Astrocyte (in vitro differentiated cells and primary cell): Measurements from ENCODE around the gene CASKIN1. TPM values are rescaled to one million over a fixed set of nuclear protein-coding genes. Genes with fewer than 3 reads are reported as not detected.

Experiments used
- DNase-seq: peaks from one replicate; pipeline ENCODE4 v3.0.0-alpha.2; 2010; ENCODE audit warnings: low read depth
- FAIRE-seq: peaks from 2 replicates; lab custom pipeline; 2011; peaks lifted over from hg19 to GRCh38; lab: Jason Lieb, UNC
- H2AFZ ChIP-seq: 2 replicates; pipeline ENCODE4 v1.6.0; 2012; ENCODE audit warnings: low read depth, low read length, inconsistent platforms
- H3K27ac ChIP-seq: 2 replicates; pipeline ENCODE4 v1.5.1; 2011; ENCODE audit warnings: low read depth, low read length, inconsistent platforms
- H3K27me3 ChIP-seq: 2 replicates; pipeline ENCODE4 v1.6.0; 2011; ENCODE audit warnings: low read length, inconsistent platforms; ENCODE audit not compliant: insufficient read depth
- H3K36me3 ChIP-seq: 2 replicates; pipeline ENCODE4 v1.5.1; 2011; ENCODE audit warnings: low read length, inconsistent platforms; ENCODE audit not compliant: insufficient read depth
- H3K4me1 ChIP-seq: 2 replicates; pipeline ENCODE4 v1.5.1; 2011; ENCODE audit warnings: low read length, inconsistent platforms; ENCODE audit not compliant: insufficient read depth
- H3K4me2 ChIP-seq: 2 replicates; pipeline ENCODE4 v1.6.0; 2012; ENCODE audit warnings: low read length, inconsistent platforms
- H3K4me3 ChIP-seq: 2 replicates; pipeline ENCODE4 v1.5.1; 2011; ENCODE audit warnings: low read depth, mild to moderate bottlenecking, low read length, inconsistent platforms; ENCODE audit not compliant: insufficient read depth
- H3K79me2 ChIP-seq: 2 replicates; pipeline ENCODE4 v1.6.0; 2012; ENCODE audit warnings: mild to moderate bottlenecking, low read length, inconsistent platforms; ENCODE audit not compliant: insufficient read depth
- H3K9ac ChIP-seq: 2 replicates; pipeline ENCODE4 v1.6.0; 2012; ENCODE audit warnings: mild to moderate bottlenecking, low read length, inconsistent platforms
- H3K9me3 ChIP-seq: 2 replicates; pipeline ENCODE4 v1.5.1; 2012; ENCODE audit warnings: low read depth, mild to moderate bottlenecking, low read length, inconsistent platforms; ENCODE audit not compliant: insufficient read depth
- H4K20me1 ChIP-seq: 2 replicates; pipeline ENCODE4 v1.6.0; 2012; ENCODE audit warnings: low read length, inconsistent platforms; ENCODE audit not compliant: insufficient read depth
- H3K27ac Mint-ChIP-seq: one replicate; pipeline ENCODE4 v1.8.0; 2021; ENCODE audit warnings: mild to moderate bottlenecking, mixed read lengths; ENCODE audit not compliant: unreplicated experiment
- H3K27me3 Mint-ChIP-seq: one replicate; pipeline ENCODE4 v1.8.0; 2021; ENCODE audit warnings: low read depth, mixed read lengths; ENCODE audit not compliant: unreplicated experiment
- H3K36me3 Mint-ChIP-seq: one replicate; pipeline ENCODE4 v1.8.0; 2021; ENCODE audit warnings: low read depth, mixed read lengths; ENCODE audit not compliant: unreplicated experiment
- H3K4me1 Mint-ChIP-seq: one replicate; pipeline ENCODE4 v1.8.0; 2021; ENCODE audit warnings: low read depth, mixed read lengths; ENCODE audit not compliant: unreplicated experiment
- H3K4me3 Mint-ChIP-seq: one replicate; pipeline ENCODE4 v1.8.0; 2021; ENCODE audit warnings: mild to moderate bottlenecking, moderate library complexity, mixed read lengths; ENCODE audit not compliant: unreplicated experiment
- H3K9me3 Mint-ChIP-seq: one replicate; pipeline ENCODE4 v1.8.0; 2021; ENCODE audit warnings: mild to moderate bottlenecking, mixed read lengths; ENCODE audit not compliant: unreplicated experiment
- CTCF ChIP-seq: IDR thresholded peaks from 2 replicates; pipeline ENCODE4 v1.5.1; 2011; ENCODE audit warnings: low read depth, mild to moderate bottlenecking, inconsistent platforms, low read length, moderate library complexity; ENCODE audit not compliant: insufficient read depth
- EZH2 ChIP-seq: IDR thresholded peaks from 2 replicates; pipeline ENCODE4 v1.6.1; 2012; ENCODE audit warnings: mild to moderate bottlenecking, low read length, inconsistent platforms; ENCODE audit not compliant: insufficient read depth
- total RNA-seq: library from RNA; stranded (reverse); gene quantifications from 2 replicates; pipeline ENCODE4 v1.2.1, GENCODE V29; 2021

Gene CASKIN1
- total RNA-seq, 1 donor from 2014 or later, result 0.66 TPM

- Histone ChIP-seq H3K36me3 (peaks cover 5% of the 10 kb centered on the region), H3K4me3 (no peak overlapping the region), H3K4me1 (no peaks in the 10 kb centered on the region), H3K4me2 (no peak overlapping the region), H3K9ac (no peak overlapping the region), H3K27me3 (no peaks in the 10 kb centered on the region), H3K9me3 (no peaks in the 10 kb centered on the region), H3K79me2 (peaks cover 10% of the 10 kb centered on the region), H3K27ac (no peak overlapping the region), H4K20me1 (peaks cover 37% of the 10 kb centered on the region), H2AFZ (no peak overlapping the region)
- peaks cover 4% of the 10 kb centered on the region for H3K36me3 Mint-ChIP-seq
- no peaks in the 10 kb centered on the region for H3K4me1 Mint-ChIP-seq
- TF ChIP-seq CTCF, result no peak
- no peak for TF ChIP-seq EZH2
- no peak for DNase-seq
- no peaks in the 10 kb centered on the region for H3K9me3 Mint-ChIP-seq
- no peak overlapping the region for H3K27ac Mint-ChIP-seq
- H3K4me3 Mint-ChIP-seq, result no peak overlapping the region
- no peak for FAIRE-seq
- H3K27me3 Mint-ChIP-seq, result no peaks in the 10 kb centered on the region
Measured at GRCh38 chr16:2170587-2171435, 25.6 kb downstream of the CASKIN1 start.

- Histone ChIP-seq H2AFZ (no peak overlapping the region), H3K36me3 (peaks cover 7% of the 10 kb centered on the region), H3K27ac (no peak overlapping the region), H3K4me3 (no peak overlapping the region), H3K79me2 (peaks cover 17% of the 10 kb centered on the region), H3K9ac (no peak overlapping the region), H3K9me3 (no peaks in the 10 kb centered on the region), H3K27me3 (no peaks in the 10 kb centered on the region), H4K20me1 (peaks cover 36% of the 10 kb centered on the region), H3K4me2 (no peak overlapping the region), H3K4me1 (no peaks in the 10 kb centered on the region)
- Mint-ChIP-seq H3K27ac (no peak overlapping the region), H3K9me3 (no peaks in the 10 kb centered on the region), H3K4me1 (no peaks in the 10 kb centered on the region), H3K36me3 (peaks cover 2% of the 10 kb centered on the region), H3K27me3 (no peaks in the 10 kb centered on the region), H3K4me3 (no peak overlapping the region)
- TF ChIP-seq EZH2 (no peak), CTCF (no peak)
- FAIRE-seq (no peak), DNase-seq (no peak)
Measured at GRCh38 chr16:2170080-2170479, 26.3 kb downstream of the CASKIN1 start.
